Measurements from ENCODE around the gene GNAI3.
A peak's percentile ranks its signal among the peaks of the same experiment; 100 is the strongest.

Gene GNAI3

DNA sequence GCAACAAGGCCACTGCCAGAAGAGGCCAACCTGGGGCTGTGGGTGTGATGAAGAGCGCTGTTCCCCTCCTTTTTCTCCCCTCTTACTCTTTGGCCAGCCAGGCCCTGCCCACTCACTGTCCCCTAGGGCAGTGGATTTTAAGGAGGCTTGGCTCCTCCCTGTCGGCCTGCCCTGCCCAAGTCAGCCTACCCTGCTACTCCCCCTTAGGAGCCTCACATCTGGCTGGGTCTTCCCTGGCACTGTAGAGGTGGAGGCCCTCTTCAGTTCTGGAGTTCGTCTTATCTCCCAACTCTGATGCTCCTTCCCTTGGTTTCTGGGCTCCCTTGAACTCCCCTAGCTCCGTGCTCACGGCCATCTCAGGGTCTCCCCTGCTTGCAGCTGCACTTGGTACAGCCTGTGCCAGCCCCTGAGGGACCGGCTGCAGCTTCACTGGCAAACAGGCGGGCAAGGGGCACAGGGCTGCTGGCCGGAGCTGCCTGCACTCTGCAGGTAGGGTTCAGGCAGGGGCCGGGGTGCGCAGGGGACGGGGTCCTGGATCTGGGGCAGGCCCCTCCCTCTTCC, 75.3 kb downstream of the GNAI3 start:
- TF ChIP-seq POLR2A (IDR thresholded peaks at IDR 0.05; ENCODE audit: low read depth, low read length), result no peak
- no peak for FAIRE-seq

DNA sequence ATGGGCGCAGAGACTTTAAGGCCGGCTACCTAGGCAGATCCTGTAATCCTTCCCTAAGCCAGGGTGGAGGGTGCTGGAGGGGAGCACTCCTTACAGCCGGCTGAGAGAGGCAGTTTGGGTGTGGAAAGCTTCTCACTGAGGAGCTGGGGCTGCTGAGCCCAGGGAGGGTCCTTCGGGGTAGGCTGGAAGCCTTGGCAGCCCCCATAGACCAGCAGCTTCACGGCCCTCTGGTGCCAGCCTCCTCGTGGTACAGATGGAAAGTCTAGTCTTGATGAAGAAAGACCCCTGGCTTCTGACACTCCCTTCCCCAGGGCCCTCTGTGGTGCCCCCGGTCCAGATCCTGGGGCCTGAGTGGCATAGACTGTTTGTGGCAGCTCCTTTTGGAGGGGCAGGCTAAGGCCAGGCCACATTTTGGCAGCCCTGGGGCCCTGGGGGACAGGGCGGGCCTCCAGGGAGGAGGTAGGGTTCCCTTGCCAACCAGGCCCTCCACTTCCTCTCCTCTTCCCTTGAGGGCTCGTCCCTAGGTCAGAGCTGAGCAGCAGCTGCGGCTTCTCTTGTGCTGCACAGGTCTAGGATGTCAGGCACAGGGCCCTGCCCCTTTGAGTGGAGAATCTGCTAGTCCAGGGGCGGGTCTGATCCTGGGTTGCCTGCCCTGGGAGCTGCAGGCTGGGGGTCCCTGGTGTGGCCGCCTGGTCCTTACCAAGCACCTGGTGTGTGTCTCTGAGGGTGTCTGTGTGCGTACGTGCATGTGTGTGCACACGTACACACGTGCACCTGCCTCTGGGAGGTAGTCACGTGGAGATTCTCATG, 76.0 kb downstream of the GNAI3 start:
- FAIRE-seq (no peak), DNase-seq (ENCODE audit: insufficient read length, low spot score) (no peak)
- no peak for TF ChIP-seq POLR2A (IDR thresholded peaks at IDR 0.05; ENCODE audit: low read depth, low read length)

More for the DNA sequence above, 75.3 kb downstream of the GNAI3 start:
- DNase-seq (ENCODE audit: insufficient read length, low spot score), result no peak

DNA sequence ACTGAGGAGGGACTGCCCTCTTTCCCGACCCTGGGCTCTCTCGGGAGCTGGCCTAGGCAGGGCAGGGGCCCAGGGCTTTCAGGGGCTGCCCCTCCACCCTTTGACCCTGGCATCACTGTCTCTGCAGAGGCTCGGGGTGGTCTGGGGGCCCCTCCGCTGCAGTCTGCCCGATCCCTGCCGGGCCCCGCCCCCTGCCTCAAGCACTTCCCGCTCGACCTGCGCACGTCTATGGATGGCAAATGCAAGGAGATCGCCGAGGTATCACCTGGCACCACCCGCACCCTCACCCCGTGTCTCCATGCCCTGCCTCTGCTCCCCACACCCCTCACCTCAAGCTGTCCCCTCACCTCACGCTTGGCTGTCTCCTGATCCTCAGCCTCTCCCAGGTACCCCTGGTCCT, 76.8 kb downstream of the GNAI3 start:
- no peak for DNase-seq (ENCODE audit: insufficient read length, low spot score)
- FAIRE-seq, result no peak
- TF ChIP-seq POLR2A (IDR thresholded peaks at IDR 0.05; ENCODE audit: low read depth, low read length), result no peak

DNA sequence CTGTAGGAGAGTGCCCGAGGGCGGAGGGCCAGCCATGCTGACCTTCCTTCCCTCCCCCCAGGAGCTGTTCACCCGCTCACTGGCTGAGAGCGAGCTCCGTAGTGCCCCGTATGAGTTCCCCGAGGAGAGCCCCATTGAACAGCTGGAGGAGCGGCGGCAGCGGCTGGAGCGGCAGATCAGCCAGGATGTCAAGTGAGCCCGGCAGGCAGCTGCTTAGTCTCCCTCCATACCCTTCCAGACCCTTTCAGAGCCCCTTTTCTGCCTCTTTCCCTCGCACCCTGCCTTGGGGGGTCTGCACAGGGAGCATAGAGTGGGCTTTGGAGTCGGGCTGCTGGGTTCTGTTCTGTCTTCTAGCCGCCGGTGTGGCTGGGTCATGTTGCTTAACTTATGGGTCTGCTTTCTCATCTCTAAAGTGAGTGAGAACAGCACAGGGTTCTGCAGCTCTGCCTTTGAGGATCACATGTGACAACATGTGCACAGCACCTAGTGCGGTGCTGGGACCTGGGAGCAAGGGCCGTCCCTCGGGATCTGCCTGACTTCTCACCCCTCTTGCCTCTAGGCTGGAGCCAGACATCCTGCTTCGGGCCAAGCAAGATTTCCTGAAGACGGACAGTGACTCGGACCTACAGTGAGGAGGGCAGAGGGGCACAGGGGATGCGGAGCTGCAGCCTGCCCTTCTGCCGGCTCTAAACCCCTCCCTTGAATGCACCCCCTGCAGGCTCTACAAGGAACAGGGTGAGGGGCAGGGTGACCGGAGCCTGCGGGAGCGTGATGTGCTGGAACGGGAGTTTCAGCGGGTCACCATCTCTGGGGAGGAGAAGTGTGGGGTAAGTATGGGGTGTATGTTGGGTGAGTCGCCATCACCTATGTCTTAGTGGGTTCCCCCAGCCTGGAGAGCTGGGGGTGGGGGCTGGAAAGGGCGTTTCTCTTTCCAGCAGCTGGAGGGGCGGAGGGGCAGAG, 77.5 kb downstream of the GNAI3 start:
- DNase-seq (ENCODE audit: insufficient read length, low spot score) (no peak), FAIRE-seq (no peak)
- no peak for TF ChIP-seq POLR2A (IDR thresholded peaks at IDR 0.05; ENCODE audit: low read depth, low read length)

DNA sequence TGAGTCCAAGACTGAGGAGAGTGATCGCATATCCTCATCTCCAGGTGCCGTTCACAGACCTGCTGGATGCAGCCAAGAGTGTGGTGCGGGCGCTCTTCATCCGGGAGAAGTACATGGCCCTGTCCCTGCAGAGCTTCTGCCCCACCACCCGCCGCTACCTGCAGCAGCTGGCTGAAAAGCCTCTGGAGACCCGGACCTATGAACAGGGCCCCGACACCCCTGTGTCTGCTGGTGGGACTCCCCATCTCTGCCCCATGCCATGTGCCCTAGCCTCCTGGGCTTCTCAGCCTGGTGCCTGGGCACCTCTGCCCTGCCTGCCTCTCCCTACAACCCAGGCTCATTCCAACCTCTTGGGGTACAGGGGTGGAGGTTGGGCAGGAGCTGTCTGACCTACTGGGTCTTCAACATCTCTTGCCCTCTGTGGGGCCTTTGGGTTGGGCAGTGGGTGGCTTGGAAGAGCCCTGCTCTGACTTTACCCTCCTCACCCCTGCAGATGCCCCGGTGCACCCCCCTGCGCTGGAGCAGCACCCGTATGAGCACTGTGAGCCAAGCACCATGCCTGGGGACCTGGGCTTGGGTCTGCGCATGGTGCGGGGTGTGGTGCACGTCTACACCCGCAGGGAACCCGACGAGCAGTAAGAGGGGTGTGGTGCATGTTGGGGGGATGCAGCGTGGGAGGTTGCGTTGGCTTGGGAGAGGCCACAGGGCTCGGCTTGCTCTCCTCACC, 78.4 kb downstream of the GNAI3 start:
- FAIRE-seq, result no peak
- TF ChIP-seq POLR2A (IDR thresholded peaks at IDR 0.05; ENCODE audit: low read depth, low read length), result no peak
- DNase-seq (ENCODE audit: insufficient read length, low spot score), result no peak

DNA sequence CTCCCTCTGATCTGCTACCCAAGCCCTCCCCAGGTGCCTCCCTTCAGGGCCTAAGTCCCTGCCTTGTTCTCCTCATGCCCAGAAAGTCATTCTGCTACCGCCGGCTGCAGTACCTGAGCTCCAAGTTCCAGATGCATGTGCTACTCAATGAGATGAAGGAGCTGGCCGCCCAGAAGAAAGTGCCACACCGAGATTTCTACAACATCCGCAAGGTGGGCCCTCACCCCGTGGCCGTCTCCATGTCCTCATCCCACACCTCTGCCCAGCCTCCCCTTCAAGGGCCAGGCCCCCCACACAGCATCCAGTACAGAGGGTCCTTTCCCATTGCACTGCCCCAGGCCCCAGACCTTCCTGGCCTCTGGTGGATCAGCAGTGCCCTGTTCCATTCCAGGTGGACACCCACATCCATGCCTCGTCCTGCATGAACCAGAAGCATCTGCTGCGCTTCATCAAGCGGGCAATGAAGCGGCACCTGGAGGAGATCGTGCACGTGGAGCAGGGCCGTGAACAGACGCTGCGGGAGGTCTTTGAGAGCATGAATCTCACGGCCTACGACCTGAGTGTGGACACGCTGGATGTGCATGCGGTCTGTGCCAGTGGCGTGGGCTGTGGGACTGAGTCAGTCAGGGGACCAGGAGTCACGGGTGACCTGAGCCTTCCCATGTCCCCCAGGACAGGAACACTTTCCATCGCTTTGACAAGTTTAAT, 79.4 kb downstream of the GNAI3 start:
- DNase-seq (ENCODE audit: insufficient read length, low spot score) (no peak), FAIRE-seq (no peak)
- no peak for TF ChIP-seq POLR2A (IDR thresholded peaks at IDR 0.05; ENCODE audit: low read depth, low read length)

DNA sequence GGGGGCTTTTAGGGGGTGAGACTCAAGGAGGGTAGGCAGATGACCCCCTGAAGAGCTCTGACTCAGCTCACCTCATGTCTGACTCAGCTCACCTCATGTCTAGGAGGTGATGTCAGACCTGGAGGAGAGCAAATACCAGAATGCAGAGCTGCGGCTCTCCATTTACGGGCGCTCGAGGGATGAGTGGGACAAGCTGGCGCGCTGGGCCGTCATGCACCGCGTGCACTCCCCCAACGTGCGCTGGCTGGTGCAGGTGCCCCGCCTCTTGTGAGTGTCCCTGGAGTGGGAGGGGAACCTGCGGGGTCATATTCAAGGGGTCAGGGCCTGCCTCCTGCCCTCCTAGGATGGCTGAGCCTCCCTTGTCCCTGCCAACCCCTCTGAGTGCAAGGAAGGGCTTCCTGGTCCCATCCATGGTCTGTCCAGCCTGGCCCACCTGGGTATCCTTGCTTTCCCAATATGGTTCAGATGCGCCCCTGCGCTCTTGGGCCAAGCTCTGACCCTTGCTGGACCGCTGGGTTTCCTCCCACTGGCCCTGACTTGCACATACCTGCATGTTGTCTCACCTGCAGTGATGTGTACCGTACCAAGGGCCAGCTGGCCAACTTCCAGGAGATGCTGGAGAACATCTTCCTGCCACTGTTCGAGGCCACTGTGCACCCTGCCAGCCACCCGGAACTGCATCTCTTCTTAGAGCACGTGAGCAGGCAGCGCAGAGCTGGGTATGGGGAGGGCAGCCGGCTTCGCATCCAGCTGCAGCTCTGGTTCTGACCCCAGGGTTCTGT, 80.3 kb downstream of the GNAI3 start:
- no peak for TF ChIP-seq POLR2A (IDR thresholded peaks at IDR 0.05; ENCODE audit: low read depth, low read length)
- DNase-seq (ENCODE audit: insufficient read length, low spot score) (peak; percentile 42), FAIRE-seq (no peak)

DNA sequence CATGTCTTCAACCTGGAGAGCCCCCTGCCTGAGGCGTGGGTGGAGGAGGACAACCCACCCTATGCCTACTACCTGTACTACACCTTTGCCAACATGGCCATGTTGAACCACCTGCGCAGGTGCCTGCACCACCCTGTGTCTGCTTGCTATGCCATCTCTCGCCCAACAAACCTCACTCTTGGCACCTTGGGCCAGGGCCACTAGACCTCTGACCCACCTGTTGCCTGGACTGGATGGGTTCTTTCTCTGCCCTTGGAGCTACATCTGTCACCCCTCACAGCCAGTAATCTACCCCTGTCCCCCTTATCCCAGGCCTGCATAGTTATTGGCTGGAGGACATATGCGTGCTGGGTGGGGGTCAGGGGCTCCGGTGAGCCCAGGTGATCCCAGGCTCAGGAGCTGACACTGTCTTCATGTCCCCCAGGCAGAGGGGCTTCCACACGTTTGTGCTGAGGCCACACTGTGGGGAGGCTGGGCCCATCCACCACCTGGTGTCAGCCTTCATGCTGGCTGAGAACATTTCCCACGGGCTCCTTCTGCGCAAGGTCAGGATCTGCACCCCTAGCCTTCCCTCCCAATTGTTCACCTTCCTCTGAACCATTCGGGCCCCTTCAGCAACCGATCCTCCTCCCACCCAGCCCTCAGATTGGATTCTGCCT, 81.1 kb downstream of the GNAI3 start:
- no peak for TF ChIP-seq POLR2A (IDR thresholded peaks at IDR 0.05; ENCODE audit: low read depth, low read length)
- DNase-seq (ENCODE audit: insufficient read length, low spot score) (no peak), FAIRE-seq (no peak)

DNA sequence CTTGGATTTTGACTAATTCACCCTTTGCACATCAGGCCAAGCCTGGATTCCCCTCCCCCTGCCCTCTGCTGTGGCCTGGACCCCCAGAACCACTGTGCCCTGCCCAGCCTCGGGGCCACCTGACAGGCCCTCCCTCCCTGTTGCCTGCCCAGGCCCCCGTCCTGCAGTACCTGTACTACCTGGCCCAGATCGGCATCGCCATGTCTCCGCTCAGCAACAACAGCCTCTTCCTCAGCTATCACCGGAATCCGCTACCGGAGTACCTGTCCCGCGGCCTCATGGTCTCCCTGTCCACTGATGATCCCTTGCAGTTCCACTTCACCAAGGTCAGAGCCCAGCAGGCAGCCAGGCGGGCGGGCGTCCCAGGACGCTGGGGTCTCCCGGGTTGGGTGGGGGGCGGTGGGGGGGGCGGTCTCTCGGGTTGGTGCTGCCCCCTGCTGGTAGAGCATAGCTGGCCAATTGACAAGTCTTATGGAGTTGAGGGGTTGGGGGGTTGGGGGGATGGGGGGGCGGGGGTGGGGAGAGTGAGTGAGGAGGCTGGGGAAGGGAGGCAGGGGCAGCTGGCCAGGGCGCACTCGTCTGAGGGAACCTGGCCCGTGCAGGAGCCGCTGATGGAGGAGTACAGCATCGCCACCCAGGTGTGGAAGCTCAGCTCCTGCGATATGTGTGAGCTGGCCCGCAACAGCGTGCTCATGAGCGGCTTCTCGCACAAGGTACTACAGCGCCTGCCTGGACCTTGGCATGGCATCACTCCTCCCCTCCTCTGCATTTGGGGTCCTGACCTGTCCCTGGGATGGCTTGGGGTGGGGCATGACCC, 81.9 kb downstream of the GNAI3 start:
- DNase-seq (ENCODE audit: insufficient read length, low spot score), result no peak
- no peak for TF ChIP-seq POLR2A (IDR thresholded peaks at IDR 0.05; ENCODE audit: low read depth, low read length)
- FAIRE-seq, result no peak

DNA sequence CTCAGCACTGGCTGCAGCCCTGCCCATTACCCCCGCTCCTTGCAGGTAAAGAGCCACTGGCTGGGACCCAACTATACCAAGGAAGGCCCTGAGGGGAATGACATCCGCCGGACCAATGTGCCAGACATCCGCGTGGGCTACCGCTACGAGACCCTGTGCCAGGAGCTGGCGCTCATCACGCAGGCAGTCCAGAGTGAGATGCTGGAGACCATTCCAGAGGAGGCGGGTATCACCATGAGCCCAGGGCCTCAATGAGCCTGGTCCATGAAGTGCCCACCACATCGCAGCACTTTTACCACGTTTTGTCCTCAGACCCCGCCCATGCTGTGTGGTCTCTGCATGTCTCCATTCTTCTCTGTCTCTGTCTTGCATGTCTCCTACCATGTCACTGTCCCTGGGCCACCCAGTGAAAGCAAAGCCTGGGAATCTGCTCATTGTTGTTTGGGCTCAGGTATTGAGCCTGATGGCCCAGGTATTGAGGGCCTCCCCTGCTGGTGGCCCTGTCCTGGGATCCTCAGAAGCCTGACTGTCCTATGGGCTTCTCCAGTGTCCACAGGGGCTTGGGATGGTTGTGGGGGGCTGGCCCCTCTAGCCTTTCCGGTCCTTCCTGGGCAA, 82.6 kb downstream of the GNAI3 start:
- no peak for TF ChIP-seq POLR2A (IDR thresholded peaks at IDR 0.05; ENCODE audit: low read depth, low read length)
- FAIRE-seq (no peak), DNase-seq (ENCODE audit: insufficient read length, low spot score) (no peak)
